COLO829 (cell line): Measurements from ENCODE around the gene LLCFC1.

Experiments used
- DNase-seq: peaks from one replicate; pipeline ENCODE4 v3.0.0; 2012; ENCODE audit warnings: low spot score

LLCFC1 gene

DNA sequence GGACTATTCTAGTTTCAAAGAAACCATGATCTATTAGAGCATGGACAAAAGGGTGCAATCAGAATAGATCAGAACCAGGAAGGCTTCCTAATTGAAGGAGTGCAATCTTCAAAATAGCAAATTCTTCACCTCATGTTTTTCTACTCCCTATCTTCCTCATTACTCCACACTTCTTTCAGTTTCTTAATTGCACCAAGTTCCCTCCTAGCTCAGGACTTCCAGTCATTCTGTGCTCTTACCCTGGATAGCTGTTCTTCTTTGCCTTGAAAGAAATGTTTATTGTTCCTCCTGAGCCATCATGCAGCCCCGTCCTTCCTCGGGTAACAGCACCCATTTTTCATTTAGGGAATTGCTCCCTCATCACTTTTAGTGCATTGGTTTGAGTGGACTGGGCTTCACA lies 28.8 kb upstream of the LLCFC1 start:
- no peak for DNase-seq

DNA sequence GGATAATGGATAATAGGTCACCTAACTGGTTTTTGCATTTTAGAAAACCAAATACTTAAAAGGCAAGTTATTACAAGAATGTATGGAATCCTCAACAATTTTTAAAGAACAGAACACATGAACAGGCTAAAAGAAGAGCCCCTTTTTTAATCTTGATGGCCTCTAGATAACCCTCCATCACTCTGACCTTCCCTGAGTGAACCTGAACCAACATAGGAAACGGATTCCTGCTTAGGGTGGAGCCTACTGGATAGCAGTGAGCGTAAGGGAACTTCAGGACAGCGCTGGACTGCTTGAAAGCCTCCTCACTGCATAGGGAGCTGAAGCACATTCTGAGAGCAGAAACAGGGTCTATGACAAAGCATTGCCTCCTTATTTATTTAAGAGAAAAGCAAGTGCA lies 26.2 kb upstream of the LLCFC1 start:
- no peak for DNase-seq

DNA sequence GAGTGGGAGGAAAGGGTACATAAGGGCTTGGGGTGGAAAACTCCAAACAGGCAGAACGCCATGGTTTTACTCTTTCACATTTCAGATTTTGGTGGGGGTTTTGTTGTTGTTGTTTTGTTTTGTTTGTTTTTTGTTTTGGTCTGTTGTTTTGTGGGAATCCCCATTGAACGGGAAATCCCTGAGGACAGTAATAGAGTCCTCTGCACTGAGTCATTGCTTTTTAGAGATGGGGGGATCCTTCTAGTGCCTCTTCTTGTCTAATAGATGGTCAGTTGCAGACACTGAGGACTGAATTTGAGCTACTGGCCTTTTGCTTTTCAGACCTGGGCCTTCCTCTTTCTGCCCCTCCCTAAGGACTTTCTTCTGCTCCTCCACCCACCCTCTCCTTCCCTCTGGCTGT lies 25.7 kb upstream of the LLCFC1 start:
- DNase-seq = no peak

DNA sequence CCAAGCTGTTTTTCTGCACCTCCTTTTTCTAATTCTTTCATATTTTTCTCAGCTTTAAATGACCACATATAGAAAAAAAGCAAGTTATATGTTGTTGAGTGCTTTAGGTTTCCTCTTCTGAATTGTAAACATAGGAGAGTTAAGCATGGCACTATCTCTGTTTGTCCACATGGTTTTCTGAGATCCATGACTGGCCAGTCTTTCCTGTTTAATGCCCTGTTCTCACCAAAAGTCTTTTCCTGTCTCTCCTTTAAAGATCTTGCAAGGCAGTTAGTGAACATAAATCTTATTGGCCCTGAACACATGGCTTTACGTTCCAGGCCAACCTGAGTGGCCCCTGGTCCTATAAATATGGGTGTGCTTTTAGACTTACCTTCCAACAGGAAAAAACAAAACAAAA lies 25.2 kb upstream of the LLCFC1 start:
- DNase-seq = no peak

DNA sequence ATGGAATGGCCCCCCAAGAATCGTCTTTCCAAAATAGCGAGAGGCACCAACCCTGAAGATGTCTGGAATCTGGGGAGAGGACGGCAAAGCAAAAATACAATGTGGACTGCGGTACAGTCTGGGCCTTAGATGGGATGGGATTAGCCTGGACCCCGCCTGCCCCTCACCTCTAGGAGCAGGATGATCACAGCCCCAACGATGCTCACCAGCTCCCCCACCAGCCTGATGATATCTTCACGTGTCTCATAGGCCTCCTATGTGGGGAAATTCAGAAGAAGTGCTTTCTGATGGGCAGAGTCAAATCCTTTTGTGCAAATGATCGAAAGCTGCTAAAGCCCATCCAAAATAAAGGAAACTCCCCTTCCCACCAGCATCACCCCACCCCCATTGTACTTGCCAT lies 24.0 kb upstream of the LLCFC1 start:
- DNase-seq = no peak

DNA sequence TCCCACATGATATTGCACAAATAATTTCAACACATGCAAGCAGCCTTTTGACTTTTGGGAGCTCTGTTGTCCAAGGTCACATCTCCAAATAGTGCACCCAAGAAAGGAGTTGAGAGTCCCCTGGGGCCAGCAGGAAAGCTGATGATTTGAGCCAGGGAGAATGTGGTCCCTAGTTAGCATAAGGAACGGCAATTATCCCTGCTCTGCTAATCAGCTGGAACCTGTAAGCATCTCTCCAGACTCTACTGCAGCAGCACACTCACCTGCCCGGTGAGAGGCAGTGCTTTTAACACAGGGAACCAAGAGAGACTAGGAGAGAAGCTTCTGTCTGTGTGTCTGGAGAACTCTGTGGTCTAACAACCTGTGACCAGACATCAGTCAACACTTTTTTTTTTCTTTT lies 22.8 kb upstream of the LLCFC1 start:
- no peak for DNase-seq

DNA sequence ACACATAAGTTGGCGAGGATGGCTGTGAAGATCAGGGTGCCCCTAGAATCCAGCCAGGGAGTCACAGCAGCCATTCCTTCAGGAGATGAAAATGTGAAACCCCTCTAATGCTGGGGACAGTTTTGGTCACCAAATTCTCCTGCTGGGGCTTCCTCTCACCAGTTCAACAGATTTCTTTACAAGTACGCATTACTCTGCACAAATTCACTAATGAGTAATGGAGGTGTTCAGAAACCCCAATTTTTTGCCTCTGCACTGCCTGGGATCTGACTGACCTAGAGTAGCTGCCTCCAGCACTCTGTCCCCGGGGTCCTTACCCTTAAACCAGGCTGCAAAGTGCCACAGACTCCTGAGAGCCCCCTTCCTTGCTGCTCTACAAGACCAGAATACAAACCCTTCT lies 21.8 kb upstream of the LLCFC1 start:
- no peak for DNase-seq

DNA sequence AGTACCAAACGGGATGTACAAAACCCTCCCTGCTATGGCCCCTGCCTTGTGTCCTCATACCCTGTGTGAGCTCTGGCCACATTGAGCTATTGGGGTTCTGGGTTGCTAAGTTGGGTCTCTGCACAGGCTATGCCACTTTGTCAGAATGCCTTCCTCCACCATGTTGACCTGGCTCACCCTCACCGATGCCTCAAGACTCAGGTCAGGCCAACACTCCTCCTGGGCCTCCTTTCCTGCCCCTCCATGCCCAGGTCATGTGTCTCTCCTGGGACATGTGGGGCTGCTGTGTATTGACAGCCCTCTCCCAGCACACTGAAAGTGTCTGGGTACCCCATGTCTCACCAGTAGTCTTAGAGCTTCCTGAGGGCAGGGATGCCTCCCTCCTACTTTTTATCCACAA lies 20.4 kb upstream of the LLCFC1 start:
- DNase-seq = no peak

DNA sequence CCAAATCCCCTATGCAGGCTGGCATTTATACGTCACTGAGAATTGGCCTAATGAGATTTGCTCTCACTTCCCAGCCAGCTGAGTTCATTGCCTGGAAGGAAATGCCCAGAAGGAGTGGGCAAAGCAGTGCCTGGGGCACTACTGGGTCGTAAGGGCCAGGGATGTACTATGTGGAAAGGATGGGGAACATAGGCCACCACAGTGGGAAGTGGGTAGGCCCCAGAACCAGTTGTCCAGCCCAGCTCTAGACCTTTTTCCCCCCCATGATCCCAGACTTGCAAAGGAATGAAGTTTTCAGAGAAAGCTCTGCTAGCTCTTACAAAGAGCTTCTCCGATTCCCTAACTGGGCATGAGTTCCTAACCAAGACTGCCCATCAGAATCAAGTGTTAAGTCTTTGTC lies 19.6 kb upstream of the LLCFC1 start:
- no peak for DNase-seq

DNA sequence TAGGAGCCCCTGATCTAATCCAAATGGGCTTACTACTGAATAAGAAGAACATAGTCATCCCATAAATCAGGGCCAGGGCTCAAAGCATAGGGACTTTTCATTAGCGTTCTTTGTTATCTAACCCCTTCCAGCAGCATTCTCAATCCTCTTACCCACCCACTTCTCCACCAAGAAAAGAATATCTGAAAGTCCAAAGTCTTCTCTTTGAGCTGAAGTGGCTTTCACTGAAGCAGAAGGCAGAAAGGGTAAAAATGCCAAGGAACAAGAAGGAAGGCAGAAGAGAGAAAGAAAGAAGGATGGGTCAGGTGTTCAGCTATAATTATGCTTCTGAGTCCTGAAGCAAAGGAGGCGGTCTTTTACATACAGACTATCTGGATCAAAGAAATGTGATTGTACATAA lies 15.9 kb upstream of the LLCFC1 start:
- DNase-seq = no peak

DNA sequence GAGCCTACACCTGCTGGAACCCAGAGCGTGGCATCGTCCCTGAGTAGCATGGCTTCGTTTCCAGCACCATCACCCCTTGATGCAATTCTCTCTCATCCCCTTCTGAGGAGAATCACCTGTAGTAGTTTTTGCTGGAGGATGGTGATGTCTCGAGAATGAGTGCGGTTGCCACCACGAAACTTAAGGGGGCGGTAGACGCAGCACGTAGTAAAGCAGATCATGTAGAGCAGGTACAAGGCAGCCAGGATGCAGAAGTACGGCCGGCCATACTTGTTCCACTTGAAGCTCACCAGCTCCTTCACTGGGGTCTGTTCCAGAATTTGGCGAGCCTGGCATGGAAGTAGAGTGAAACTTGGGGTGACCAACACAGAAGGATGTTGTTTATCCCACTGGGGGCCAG lies 13.9 kb upstream of the LLCFC1 start:
- DNase-seq = no peak

DNA sequence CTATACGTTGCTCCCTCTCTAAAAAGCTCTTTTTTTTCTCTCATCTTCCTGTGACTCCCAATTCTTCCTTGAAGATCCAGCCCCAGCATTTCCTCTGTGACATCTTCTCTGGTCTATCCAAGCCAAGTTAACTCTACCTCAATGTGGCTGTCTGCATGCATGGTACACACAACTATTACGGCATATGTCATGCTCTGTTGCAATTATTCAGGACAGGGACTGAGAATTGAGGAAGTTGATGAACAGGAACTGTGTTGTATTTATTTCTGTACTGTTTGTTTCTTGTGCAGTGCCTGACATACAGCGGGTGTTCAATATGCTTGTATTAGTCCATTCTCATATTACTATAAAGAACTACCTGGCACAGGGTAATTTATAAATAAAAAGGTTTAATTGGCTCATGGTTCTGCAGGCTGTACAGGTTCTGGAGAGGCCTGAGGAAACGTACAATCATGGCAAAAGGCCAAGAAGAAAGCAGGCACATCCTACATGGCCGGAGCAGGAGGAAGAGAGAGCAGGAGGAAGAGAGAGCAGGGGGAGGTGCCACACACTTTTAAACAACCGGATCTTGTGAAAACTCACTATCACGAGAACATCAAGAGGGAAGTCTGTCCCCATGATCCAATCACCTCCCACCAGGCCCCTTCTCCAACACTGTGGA lies 12.1 kb upstream of the LLCFC1 start:
- no peak for DNase-seq

DNA sequence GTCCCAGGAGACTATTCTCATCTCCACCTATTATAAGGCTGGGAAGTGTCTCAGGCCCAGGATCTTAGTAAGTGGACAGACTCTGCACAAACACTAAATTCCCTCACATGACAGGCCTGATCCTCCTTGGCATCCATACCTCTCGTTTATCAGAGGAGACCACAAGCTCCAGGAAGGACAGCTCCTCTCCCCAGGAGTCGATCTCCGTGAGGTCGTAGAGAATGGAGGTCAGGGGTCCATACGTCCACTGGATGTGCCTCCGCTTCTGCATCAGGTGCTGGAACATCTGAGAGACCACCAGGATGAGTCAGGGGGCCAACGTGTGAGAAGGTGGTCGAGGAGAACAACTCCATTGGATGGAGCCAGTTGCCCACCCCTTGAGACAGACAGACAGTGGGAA lies 11.3 kb upstream of the LLCFC1 start:
- no peak for DNase-seq

DNA sequence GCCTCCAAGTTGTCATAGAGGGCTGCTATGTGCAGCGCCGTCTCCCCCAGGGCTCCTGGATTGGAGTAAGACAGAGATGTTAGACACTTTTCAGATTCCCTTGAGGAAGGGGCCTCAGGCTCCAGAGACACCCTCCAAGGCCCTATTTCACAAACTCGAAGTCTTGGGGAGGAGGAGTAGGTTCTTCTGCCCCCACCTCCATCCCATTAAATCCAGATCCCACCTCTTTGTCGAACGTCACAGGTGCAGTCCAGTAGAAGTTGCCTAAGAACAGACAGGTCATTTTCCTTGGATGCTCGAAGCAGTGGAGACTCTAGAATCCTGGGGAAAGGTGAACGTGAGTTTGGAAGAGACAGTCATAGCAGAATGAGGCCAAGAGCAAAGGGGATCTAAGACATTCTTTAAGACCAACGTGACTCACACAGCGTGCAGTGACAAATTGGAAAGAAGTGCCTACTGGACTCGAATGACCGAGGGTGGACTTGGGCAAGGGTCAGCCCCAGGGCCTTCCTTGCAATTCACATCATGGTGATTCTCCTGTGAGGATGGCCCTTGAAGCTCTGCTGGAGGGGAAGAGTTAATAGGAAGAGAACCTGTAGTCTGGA lies 9.1 kb upstream of the LLCFC1 start:
- DNase-seq = no peak

DNA sequence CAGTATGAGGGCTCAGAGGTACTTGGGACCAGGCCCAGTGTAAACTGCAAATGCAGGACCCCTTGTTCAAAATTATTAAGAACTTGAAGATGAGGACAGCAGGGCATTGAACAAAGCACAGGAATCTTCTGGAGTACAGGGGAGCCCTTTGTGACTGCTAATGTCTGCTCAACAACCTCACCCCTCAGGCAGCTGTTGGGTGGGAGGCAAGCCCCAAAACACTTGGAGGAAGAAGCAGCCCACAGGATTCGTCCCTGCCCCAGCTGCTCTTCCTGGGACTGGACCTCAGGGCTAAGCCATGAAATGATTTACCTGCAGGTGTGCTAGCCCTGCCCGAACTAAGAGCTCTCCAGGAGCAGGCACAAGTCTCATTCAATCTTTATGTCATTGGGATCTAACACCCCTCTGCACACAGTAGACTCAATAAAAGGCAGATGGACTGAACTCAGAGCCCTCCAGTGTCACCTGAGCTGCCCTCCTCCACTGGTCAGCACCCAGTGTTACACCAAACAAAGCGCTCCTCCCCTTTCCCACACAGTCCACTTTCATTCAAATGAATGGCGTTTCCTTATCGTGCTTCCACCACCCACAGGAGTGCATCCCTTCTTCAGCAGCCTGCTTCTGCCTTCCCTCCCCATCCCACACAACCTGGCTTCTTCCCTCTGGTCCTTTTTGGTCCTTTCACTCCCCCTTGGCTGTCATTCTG lies 6.7 kb upstream of the LLCFC1 start:
- no peak for DNase-seq

DNA sequence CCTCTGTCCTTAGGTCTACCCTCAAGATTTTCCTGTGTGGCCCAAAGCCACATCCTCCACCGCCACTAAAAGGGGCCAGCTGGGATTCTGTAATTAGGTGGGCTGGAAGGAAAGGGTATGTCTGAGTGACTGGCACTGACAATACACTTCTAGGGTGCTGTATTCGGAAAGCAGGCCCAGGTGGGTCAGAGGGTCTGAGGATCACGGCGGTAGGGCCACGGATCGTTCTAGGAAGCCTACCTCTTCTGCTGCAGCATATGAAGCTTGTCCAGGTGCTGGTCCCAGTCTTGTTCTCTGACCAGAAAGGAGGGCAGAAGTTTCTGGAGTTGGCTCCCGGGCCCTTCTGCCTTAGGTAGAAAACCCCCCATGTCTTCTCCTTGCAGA lies 6.2 kb upstream of the LLCFC1 start:
- DNase-seq = no peak

DNA sequence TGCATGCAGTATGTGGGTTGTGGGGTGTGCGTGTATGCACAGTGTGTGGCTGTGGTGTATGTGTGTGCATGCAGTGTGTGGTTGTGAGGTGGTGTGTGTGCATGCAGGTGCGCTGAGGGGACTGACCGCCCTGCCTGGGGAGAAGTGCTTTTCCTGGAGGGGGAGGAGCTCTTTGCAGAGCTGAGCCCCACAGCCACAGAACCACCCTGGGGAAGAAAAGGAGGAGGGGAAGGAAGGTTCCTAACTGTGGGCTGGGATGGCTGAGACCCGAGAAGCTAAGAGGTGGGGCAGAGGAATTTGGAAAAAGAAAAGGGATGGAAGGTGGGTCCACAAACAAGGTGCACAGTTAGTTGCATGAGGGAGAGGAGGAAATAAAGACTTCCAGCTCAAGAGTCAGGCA lies 5.7 kb upstream of the LLCFC1 start, which contains the start of gene TRPV5:
Gene TRPV5, minus strand, starts transcription at position 123 of the 400 bp plus-strand sequence. CDS start 287 bp downstream, outside the sequence.
- DNase-seq = no peak

DNA sequence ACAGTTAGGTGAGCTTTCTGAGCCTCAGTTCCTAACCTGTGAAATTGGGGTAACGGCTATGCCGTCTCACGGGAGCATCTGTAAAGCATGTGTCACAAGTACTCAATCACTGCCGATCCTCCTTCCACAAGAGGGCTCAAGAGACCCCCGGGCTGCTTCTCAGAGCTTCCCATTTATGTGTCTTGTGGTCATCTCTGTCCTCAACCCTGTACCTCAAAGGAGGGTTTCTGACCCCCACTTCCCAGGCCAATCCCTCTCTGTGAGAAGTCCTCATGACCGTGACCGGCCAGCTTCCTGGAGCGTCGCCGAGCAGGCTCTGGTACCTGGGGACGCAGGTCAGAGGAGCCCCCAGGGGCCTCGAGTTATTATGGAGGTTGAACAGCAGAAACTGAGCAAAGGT lies 5.2 kb upstream of the LLCFC1 start:
- DNase-seq = no peak

DNA sequence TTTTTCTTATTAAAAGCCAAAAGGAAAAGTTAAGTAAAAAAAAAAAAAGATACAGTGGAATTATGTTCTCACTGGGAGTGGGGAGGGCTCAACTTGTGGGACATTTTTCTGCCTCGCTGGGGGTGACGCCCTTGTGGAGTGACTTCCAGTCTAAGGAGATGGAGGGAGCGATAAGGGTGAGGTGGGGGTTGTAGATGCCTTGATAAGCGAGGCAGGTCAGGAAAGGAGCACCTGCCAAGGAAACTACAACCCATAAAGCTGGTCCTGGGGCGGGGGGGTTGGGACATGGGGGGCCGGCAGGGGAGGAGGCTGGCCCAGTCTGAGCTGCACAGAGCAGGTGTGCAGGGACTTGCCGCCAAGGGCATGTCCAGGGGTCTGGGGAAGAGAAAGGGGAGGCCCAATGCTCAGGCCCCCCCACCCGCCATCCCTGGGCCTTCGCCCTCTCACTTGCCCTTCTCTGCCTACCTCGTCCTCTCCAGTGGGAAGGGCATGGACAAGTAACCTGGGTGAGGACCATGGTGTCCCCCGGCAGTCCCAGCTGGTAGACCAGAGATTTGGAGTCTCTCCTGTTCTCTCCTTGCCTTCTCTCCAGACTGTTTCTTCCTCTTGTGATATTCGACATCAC lies 3.2 kb upstream of the LLCFC1 start:
- DNase-seq = no peak

DNA sequence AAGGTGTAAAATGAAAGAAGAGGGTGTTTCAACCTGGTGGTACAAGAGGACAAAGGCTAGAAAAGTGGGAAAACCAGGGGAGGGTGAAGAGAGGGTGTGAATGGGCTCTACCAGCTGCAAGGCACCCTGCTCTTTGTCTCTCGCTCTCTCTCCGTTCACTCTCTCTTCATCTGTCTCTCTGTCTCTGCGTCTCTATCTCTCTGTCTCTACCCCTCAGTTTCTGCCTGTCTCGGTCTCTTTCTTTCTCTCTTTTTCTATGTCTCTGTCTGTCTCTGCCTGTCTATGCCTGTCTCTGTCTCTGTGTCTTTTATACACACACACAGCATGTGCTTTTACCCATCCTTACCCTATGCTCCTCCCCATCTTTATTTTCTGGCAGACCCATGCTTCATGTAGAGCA lies 673 bp upstream of the LLCFC1 start:
- no peak for DNase-seq

DNA sequence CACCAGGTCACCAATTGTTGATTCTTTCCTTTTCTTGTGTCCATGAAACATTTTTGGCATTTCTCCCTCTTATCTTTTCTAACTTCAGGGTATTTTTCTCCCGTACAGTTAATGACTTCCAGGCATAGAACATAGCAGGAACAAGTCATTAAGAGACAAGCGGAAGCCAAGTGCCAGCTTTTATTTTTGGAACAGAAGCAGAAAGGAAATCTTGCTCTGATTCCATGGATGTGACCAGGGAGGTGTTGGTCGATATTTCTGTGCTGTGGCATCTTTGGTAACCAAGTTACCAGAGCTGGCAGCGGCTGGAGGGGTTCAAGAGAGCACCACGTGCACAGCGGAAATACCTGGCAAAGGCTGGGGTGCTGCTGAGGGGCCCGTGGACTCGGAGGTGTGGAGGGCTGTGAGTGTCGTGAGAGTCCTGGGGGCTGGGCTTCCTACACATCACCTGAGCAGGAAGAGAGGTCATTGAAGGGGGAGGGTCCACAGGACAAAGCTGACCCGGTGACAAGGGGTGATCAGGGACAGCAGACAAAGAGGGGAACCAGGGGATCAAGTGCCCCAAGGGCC lies 1.8 kb downstream of the LLCFC1 start:
- DNase-seq = no peak

DNA sequence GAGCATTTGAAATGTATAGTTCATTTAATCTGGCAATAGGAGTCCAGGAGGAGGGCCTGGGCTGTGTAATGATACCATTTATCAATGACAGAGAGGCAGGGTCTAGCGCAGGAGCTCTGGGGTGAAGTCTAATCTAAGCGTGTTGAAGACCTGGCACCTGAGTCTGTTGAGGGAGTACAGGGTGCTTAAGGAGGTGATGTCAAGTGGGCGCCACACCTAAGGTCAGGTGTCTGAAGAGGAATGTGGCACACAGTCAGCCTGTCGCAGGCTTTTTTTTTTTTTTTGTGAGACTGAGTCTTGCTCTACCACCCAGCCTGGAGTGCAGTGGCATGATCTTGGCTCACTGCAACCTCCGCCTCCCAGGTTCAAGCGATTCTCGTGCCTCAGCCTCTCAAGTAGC lies 2.3 kb downstream of the LLCFC1 start:
- DNase-seq = no peak

DNA sequence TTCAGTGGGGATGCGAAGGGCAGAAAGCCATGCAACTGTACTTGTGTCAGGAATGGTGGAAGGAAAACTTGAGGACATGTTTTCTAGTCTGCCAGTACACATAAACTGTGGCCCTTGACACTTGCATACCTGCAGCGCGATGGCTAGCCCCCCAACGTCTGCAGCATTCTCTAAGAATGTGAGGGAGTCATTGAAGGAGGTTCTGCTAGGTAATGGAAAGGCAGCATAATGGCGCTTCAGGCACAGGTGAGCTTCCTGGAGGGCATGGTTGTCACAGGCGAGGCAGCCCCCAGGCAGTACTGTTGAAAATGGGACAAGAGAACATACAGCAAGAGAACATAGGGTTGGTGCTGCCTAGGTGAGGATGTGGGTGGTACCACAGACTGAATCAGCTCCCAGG lies 3.5 kb downstream of the LLCFC1 start:
- DNase-seq = no peak
